ENCODE measurements around the gene YTHDF2. TPM values are rescaled to one million over a fixed set of nuclear protein-coding genes. Genes with fewer than 3 reads are reported as not detected.
"Not testable (repeated sequence)": the region's sequence is repeated elsewhere in the genome, so short reads cannot be mapped to it uniquely, and the experiment has no call there.

The YTHDF2 gene
- total RNA-seq, 2 experiments from 2014 or later: 76.3 to 89.2 TPM

- H3K27me3 Mint-ChIP-seq: no peaks in the 10 kb centered on the region
- ChIA-PET POLR2A (interaction anchor here (0.6 to 1.8 kb wide), 5 partner anchors 69 to 156 kb away, joined by 3 to 12 read pairs (median 5); partner anchors contain the start of genes GMEB1, RNU11 and TAF12), CTCF (interaction anchor here (0.6 to 2.9 kb wide), 41 partner anchors 9 to 458 kb away, joined by 3 to 34 read pairs (median 6); partner anchors contain the start of genes EPB41, GMEB1, RNU11 and SRSF4)
- peak; percentile 42 for DNase-seq
- H3K9me3 Mint-ChIP-seq: no peaks in the 10 kb centered on the region
- peak overlapping the region; percentile 96 for H3K27ac Mint-ChIP-seq
- H3K4me3 Mint-ChIP-seq: peak overlapping the region; percentile 91
- H3K36me3 Mint-ChIP-seq (ENCODE audit: low read depth): peaks cover 38% of the 10 kb centered on the region
- H3K4me1 Mint-ChIP-seq: peaks cover 41% of the 10 kb centered on the region
Measured at GRCh38 chr1:28737307-28738132, 780 bp downstream of the YTHDF2 start.

DNA sequence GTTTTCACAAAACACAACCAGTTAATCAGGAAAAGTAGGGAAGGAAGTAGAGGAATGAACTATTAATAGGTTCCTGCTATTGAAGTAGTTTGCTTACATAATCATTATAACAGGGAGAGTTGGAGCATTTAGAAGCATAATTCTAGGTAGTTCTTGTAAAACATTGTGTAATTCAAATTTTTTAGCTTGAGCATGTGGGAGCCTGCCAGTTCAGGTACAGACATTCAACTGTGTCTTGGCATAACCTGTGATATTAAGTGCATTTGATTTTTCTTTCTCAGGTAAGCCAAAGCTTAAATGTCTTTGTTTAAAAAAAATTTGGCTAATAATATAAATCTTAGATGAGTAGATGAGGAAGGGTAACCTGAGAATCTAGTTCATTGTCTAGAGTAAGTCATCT, 3.4 kb downstream of the YTHDF2 start:
- Mint-ChIP-seq H3K9me3 (no peaks in the 10 kb centered on the region), H3K27ac (no peak overlapping the region), H3K4me3 (peak overlapping the region; percentile 91), H3K36me3 (ENCODE audit: low read depth) (peaks cover 62% of the 10 kb centered on the region), H3K27me3 (no peaks in the 10 kb centered on the region), H3K4me1 (peaks cover 64% of the 10 kb centered on the region)
- POLR2A ChIA-PET: no interaction called here
- DNase-seq: no peak
- CTCF ChIA-PET: no interaction called here

DNA sequence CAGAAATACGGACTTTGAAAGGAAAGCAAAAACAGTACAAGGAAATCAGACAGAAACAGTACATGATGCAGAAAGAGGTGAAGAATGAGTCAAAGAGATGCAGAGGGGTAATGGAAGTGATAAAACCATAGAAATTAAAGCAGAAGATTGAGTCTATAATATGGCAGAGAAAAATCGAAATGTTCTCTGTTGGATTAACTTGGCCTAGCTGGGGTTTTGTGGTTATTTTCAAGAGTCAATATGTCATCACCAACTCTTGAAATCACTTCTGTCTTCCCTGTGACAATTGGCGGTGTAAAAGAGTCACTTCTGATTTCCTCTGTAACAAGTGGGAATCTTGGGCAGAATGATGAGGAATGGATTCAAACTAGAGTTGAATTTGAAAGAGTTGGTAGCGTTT, 7.4 kb downstream of the YTHDF2 start:
- Mint-ChIP-seq H3K4me3 (no peak overlapping the region), H3K9me3 (no peaks in the 10 kb centered on the region), H3K27me3 (no peaks in the 10 kb centered on the region), H3K36me3 (ENCODE audit: low read depth) (peaks cover 74% of the 10 kb centered on the region), H3K4me1 (peaks cover 65% of the 10 kb centered on the region), H3K27ac (no peak overlapping the region)
- POLR2A ChIA-PET: no interaction called here
- CTCF ChIA-PET: no interaction called here
- no peak for DNase-seq

- Mint-ChIP-seq H3K27me3 (no peaks in the 10 kb centered on the region), H3K36me3 (ENCODE audit: low read depth) (peaks cover 74% of the 10 kb centered on the region), H3K9me3 (no peaks in the 10 kb centered on the region), H3K4me1 (peaks cover 66% of the 10 kb centered on the region), H3K27ac (no peak overlapping the region), H3K4me3 (no peak overlapping the region)
- ChIA-PET POLR2A (no interaction called here), CTCF (interaction anchor here (2.3 kb wide), 1 partner anchor 9 kb away, joined by 17 read pairs; the partner anchor contains the start of gene YTHDF2)
- no peak for DNase-seq
Measured at GRCh38 chr1:28745653-28746173, 9.0 kb downstream of the YTHDF2 start.

DNA sequence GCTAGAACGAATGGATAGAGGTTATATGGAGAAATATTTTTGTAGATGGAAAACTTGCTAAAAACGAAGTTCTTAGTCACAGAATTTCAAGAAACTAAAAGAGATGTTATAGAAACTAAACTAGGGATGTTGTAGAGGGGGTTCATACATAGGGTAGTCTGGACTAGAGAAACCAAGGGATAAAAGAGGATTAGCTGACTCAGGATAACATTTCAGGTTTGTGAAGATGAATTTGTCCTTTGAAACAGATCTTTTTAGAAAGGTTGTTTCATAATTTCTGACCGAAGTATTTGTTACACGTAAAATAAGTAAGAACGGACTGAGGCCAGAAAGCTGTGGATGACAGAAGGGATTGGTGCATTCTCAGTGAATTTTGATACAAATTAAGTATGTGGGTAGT, 13.6 kb downstream of the YTHDF2 start:
- Mint-ChIP-seq H3K4me3 (no peak overlapping the region), H3K4me1 (peaks cover 47% of the 10 kb centered on the region), H3K36me3 (ENCODE audit: low read depth) (peaks cover 49% of the 10 kb centered on the region), H3K9me3 (no peaks in the 10 kb centered on the region), H3K27ac (peak overlapping the region; percentile 33), H3K27me3 (no peaks in the 10 kb centered on the region)
- no peak for DNase-seq
- ChIA-PET POLR2A (interaction anchor here (0.7 kb wide), 1 partner anchor 107 kb away, joined by 3 read pairs; no protein-coding TSS in a partner anchor), CTCF (interaction anchor here (1.5 kb wide), 1 partner anchor 14 kb away, joined by 10 read pairs; the partner anchor contains the start of gene YTHDF2)

DNA sequence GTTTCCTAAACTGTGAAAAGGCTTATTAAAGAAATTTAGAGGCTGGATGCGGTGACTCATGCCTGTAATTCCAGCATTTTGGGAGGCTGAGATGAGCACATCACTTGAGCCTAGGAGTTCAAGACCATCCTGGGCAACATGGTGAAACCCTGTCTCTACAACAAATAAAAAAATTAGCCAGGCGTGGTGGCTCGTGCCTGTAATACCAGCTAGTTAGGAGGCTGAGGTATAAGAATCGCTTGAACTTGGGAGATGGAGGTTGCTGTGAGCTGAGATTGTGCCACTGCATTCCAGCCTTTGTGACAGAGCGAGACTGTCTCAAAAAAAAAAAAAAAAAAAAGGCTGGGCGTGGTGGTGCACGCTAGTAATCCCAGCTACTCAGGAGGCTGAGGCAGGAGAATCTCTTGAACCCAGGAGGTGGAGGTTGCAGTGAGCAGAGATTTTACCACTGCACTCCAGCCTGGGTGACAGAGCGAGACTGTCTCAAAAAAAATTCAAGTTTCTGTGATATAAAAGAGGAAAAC, 14.1 kb downstream of the YTHDF2 start:
- POLR2A ChIA-PET, DNase-seq, H3K27ac Mint-ChIP-seq, H3K4me3 Mint-ChIP-seq, H3K27me3 Mint-ChIP-seq, H3K9me3 Mint-ChIP-seq: not testable (repeated sequence)
- H3K4me1 Mint-ChIP-seq: peaks cover 44% of the 10 kb centered on the region
- CTCF ChIA-PET: interaction anchor here (0.6 to 2.0 kb wide), 3 partner anchors 14 to 42 kb away, joined by 3 to 10 read pairs (median 5); partner anchors contain the start of gene YTHDF2
- peaks cover 46% of the 10 kb centered on the region for H3K36me3 Mint-ChIP-seq (ENCODE audit: low read depth)

- Mint-ChIP-seq H3K4me1 (peaks cover 42% of the 10 kb centered on the region), H3K36me3 (ENCODE audit: low read depth) (peaks cover 41% of the 10 kb centered on the region), H3K9me3 (no peaks in the 10 kb centered on the region), H3K27me3 (no peaks in the 10 kb centered on the region), H3K4me3 (no peak overlapping the region), H3K27ac (no peak overlapping the region)
- ChIA-PET CTCF (interaction anchor here (0.6 to 4.5 kb wide), 5 partner anchors 11 to 42 kb away, joined by 3 to 24 read pairs (median 5); partner anchors contain the start of gene YTHDF2), POLR2A (no interaction called here)
- DNase-seq: no peak
Measured at GRCh38 chr1:28751315-28752060, 14.7 kb downstream of the YTHDF2 start.

DNA sequence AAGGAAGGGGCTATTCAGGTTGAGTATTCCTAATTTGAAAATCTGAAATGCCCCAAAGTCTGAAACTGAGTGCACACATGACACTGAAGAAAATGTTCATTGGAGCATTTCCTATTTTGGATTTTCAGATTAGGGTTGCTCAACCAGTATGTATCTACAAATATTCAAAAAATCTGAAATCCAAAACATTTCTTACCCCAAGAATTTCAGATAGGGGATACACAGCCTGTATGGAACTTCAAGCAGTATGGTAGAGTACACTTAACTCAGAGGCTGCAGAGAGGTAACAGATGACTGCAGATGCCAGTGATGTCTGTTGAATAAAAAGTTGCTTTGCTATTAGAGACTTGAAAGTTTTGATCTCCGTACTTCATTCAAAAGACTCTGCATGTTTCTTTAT, 19.0 kb downstream of the YTHDF2 start:
- Mint-ChIP-seq H3K4me3 (no peak overlapping the region), H3K4me1 (peaks cover 20% of the 10 kb centered on the region), H3K36me3 (ENCODE audit: low read depth) (peaks cover 33% of the 10 kb centered on the region), H3K27me3 (no peaks in the 10 kb centered on the region), H3K9me3 (no peaks in the 10 kb centered on the region), H3K27ac (no peak overlapping the region)
- DNase-seq: no peak
- CTCF ChIA-PET: interaction anchor here (0.5 to 4.5 kb wide), 3 partner anchors 19 to 667 kb away, joined by 3 to 24 read pairs (median 6); partner anchors contain the start of genes EYA3 and YTHDF2
- POLR2A ChIA-PET: no interaction called here

DNA sequence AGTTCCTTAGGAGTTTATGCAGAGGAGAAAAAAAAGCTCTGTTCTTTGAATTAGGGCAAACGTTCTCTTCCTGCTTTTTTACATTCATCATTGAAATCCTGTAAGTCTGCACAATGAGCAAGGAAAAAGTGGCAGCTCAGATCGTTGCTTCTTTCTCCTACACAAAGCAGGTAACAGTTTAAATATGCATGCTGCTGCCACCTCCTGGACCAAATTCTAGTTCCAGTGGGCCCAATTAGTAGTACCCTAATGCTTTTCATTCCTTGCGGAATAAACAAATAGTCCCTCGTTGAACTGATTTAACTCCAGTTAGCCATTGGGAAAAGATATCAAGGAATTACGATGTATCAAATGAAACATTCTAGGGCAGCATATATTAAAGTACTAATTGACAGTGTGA, 20.1 kb downstream of the YTHDF2 start:
- H3K4me1 Mint-ChIP-seq: peaks cover 14% of the 10 kb centered on the region
- POLR2A ChIA-PET: no interaction called here
- H3K27me3 Mint-ChIP-seq: no peaks in the 10 kb centered on the region
- CTCF ChIA-PET: interaction anchor here (0.6 to 1.7 kb wide), 2 partner anchors 20 to 439 kb away, joined by 4 to 6 read pairs; partner anchors contain the start of gene YTHDF2
- peaks cover 26% of the 10 kb centered on the region for H3K36me3 Mint-ChIP-seq (ENCODE audit: low read depth)
- H3K27ac Mint-ChIP-seq: no peak overlapping the region
- peak; percentile 11 for DNase-seq
- no peak overlapping the region for H3K4me3 Mint-ChIP-seq
- no peaks in the 10 kb centered on the region for H3K9me3 Mint-ChIP-seq

GRCh38 chr1:28758420-28758819, 21.7 kb downstream of the YTHDF2 start:
- Mint-ChIP-seq H3K4me1 (peaks cover 10% of the 10 kb centered on the region), H3K27me3 (no peaks in the 10 kb centered on the region), H3K4me3 (no peak overlapping the region), H3K9me3 (no peaks in the 10 kb centered on the region), H3K27ac (no peak overlapping the region), H3K36me3 (ENCODE audit: low read depth) (peaks cover 28% of the 10 kb centered on the region)
- no peak for DNase-seq
- ChIA-PET CTCF (interaction anchor here (0.6 to 1.5 kb wide), 3 partner anchors 10 to 25 kb away, joined by 3 to 5 read pairs (median 3); partner anchors contain the start of gene YTHDF2), POLR2A (no interaction called here)

GRCh38 chr1:28759257-28759656, 22.5 kb downstream of the YTHDF2 start:
- H3K4me3 Mint-ChIP-seq: no peak overlapping the region
- no peak overlapping the region for H3K27ac Mint-ChIP-seq
- no peaks in the 10 kb centered on the region for H3K27me3 Mint-ChIP-seq
- POLR2A ChIA-PET: no interaction called here
- H3K4me1 Mint-ChIP-seq: peaks cover 6% of the 10 kb centered on the region
- DNase-seq: no peak
- peaks cover 24% of the 10 kb centered on the region for H3K36me3 Mint-ChIP-seq (ENCODE audit: low read depth)
- CTCF ChIA-PET: interaction anchor here (1.1 to 1.5 kb wide), 3 partner anchors 16 to 23 kb away, joined by 3 to 5 read pairs (median 5); partner anchors contain the start of gene YTHDF2
- no peaks in the 10 kb centered on the region for H3K9me3 Mint-ChIP-seq

- H3K4me1 Mint-ChIP-seq: peaks cover 13% of the 10 kb centered on the region
- no peak for DNase-seq
- no peak overlapping the region for H3K27ac Mint-ChIP-seq
- H3K27me3 Mint-ChIP-seq: no peaks in the 10 kb centered on the region
- H3K9me3 Mint-ChIP-seq: no peaks in the 10 kb centered on the region
- CTCF ChIA-PET: interaction anchor here (1.0 kb wide), 1 partner anchor 24 kb away, joined by 3 read pairs; the partner anchor contains the start of gene YTHDF2
- POLR2A ChIA-PET: no interaction called here
- H3K4me3 Mint-ChIP-seq: no peak overlapping the region
- peaks cover 27% of the 10 kb centered on the region for H3K36me3 Mint-ChIP-seq (ENCODE audit: low read depth)
Measured at GRCh38 chr1:28761189-28761588, 24.4 kb downstream of the YTHDF2 start.

All from activated CD4-positive, alpha-beta T cell treated with anti-CD3 and anti-CD28 coated beads, Interleukin-2, amount 10 ng/mL, durations not matched to agents 7 days and 5 days (primary cell).